Activated CD4-positive, alpha-beta T cell treated with anti-CD3 and anti-CD28 coated beads for 1 hour (primary cell): ENCODE measurements around the gene CELSR1.
"Not testable (repeated sequence)": the region's sequence is repeated elsewhere in the genome, so short reads cannot be mapped to it uniquely, and the experiment has no call there.

Experiments used
- DNase-seq: peaks from one replicate; pipeline ENCODE4 v3.0.0-alpha.2; 2020

Gene CELSR1

GRCh38 chr22:46413725-46414379 lies 123.6 kb downstream of the CELSR1 start:
- DNase-seq = no peak

- no peak for DNase-seq
These were observed 126.1 kb downstream of the CELSR1 start for GRCh38 chr22:46411347-46411746.

GRCh38 chr22:46410291-46410808 lies 127.1 kb downstream of the CELSR1 start:
- no peak for DNase-seq

GRCh38 chr22:46409631-46410210 lies 127.7 kb downstream of the CELSR1 start:
- no peak for DNase-seq

- DNase-seq = no peak
These were observed 128.6 kb downstream of the CELSR1 start for GRCh38 chr22:46408568-46409506.

- no peak for DNase-seq
These were observed 129.7 kb downstream of the CELSR1 start for GRCh38 chr22:46407748-46408147.

- DNase-seq = no peak
These were observed 130.6 kb downstream of the CELSR1 start for GRCh38 chr22:46406791-46407190.

- DNase-seq = no peak
These were observed 131.1 kb downstream of the CELSR1 start for GRCh38 chr22:46406349-46406748.

- DNase-seq = no peak
These were observed 131.5 kb downstream of the CELSR1 start for GRCh38 chr22:46405901-46406300.

GRCh38 chr22:46403880-46404279 lies 133.5 kb downstream of the CELSR1 start:
- not testable (repeated sequence) for DNase-seq

GRCh38 chr22:46402505-46402904 lies 134.9 kb downstream of the CELSR1 start:
- DNase-seq = no peak

- DNase-seq = no peak
These were observed 136.1 kb downstream of the CELSR1 start for GRCh38 chr22:46401370-46401769.

- no peak for DNase-seq
These were observed 138.0 kb downstream of the CELSR1 start for GRCh38 chr22:46399251-46400024.

- no peak for DNase-seq
These were observed 139.5 kb downstream of the CELSR1 start for GRCh38 chr22:46397951-46398350.

GRCh38 chr22:46397514-46397913 lies 139.9 kb downstream of the CELSR1 start:
- DNase-seq = no peak

- not testable (repeated sequence) for DNase-seq
These were observed 140.4 kb downstream of the CELSR1 start for GRCh38 chr22:46397049-46397448.

GRCh38 chr22:46395145-46395544 lies 142.3 kb downstream of the CELSR1 start:
- no peak for DNase-seq

GRCh38 chr22:46394622-46395021 lies 142.8 kb downstream of the CELSR1 start:
- DNase-seq = no peak

- DNase-seq = no peak
These were observed 143.5 kb downstream of the CELSR1 start for GRCh38 chr22:46393873-46394272.

GRCh38 chr22:46392137-46392844 lies 145.1 kb downstream of the CELSR1 start:
- DNase-seq = no peak

GRCh38 chr22:46391486-46392136 lies 145.8 kb downstream of the CELSR1 start:
- DNase-seq = no peak
